HEK293 (cell line): ENCODE data around the gene DNMT1.
A peak's percentile ranks its signal among the peaks of the same experiment; 100 is the strongest.

Source experiments
- CTCF ChIA-PET: fragments of 350-600 bp; formaldehyde crosslinking; extraction: SDS; loops from one replicate; lab custom pipeline; 2021; ENCODE audit warnings: antibody characterized with exemption; lab: Yijun Ruan, JAX
- POLR2A ChIA-PET: fragments of 300-600 bp; formaldehyde crosslinking; extraction: SDS; loops from one replicate; lab custom pipeline; 2020; ENCODE audit warnings: antibody characterized with exemption, inconsistent platforms; lab: Yijun Ruan, JAX
- H3K27ac ChIP-seq: fragments of 200-500 bp; sonication (Bioruptor generic); 2 replicates; pipeline ENCODE4 v1.5.1; 2014; ENCODE audit warnings: low read depth, low read length, control low read depth, inconsistent platforms; ENCODE audit errors: extremely low read depth
- H3K36me3 ChIP-seq, 2 experiments: fragments of 200-500 bp in 1 of 2; sonication (Bioruptor generic) in 1 of 2; 1 replicate in 1 of 2; 2 replicates in 1 of 2; pipeline ENCODE4 v1.5.1; 2014 to 2017; ENCODE audit warnings: inconsistent platforms in 2 of 2, low read length in 2 of 2; ENCODE audit not compliant: control insufficient read depth in 2 of 2, insufficient read depth in 1 of 2
- H3K4me1 ChIP-seq: fragments of 200-500 bp; sonication (Bioruptor generic); 2 replicates; pipeline ENCODE4 v1.5.1; 2014; ENCODE audit warnings: mild to moderate bottlenecking, low read length, inconsistent platforms; ENCODE audit not compliant: control insufficient read depth, insufficient read depth
- H3K4me3 ChIP-seq: 2 replicates; pipeline ENCODE4 v1.5.1; 2011; ENCODE audit warnings: low read depth, mild to moderate bottlenecking, control low read depth, low read length, moderate library complexity
- H3K9me3 ChIP-seq: fragments of 200-500 bp; sonication (Bioruptor generic); 2 replicates; pipeline ENCODE4 v1.5.1; 2014; ENCODE audit warnings: low read depth, low read length, inconsistent platforms; ENCODE audit not compliant: control insufficient read depth, insufficient read depth
- HOXC10 ChIP-seq: sonication (generic); formaldehyde crosslinking; IDR thresholded peaks from 2 replicates; pipeline ENCODE4 v1.8.1; 2023; ENCODE audit warnings: mild to moderate bottlenecking, missing genetic modification reagents
- IKZF3 ChIP-seq: fragments of 450-650 bp; IDR thresholded peaks from 2 replicates; pipeline ENCODE4 v1.5.0; 2018; ENCODE audit warnings: missing biosample characterization, mild to moderate bottlenecking, missing genetic modification characterization, moderate library complexity
- KLF1 ChIP-seq: fragments of 450-650 bp; formaldehyde crosslinking; IDR thresholded peaks from 2 replicates; pipeline ENCODE4 v1.5.1; 2016; ENCODE audit warnings: missing biosample characterization, missing genetic modification characterization
- MEIS1 ChIP-seq: sonication (generic); formaldehyde crosslinking; IDR thresholded peaks from 2 replicates; pipeline ENCODE4 v1.8.1; 2022; ENCODE audit warnings: missing genetic modification reagents, mild to moderate bottlenecking, borderline replicate concordance
- PRDM1 ChIP-seq: fragments of 450-650 bp; formaldehyde crosslinking; IDR thresholded peaks from 2 replicates; pipeline ENCODE4; 2016; ENCODE audit warnings: missing biosample characterization, missing genetic modification characterization
- SCRT2 ChIP-seq: fragments of 450-650 bp; formaldehyde crosslinking; IDR thresholded peaks from 2 replicates; pipeline ENCODE4 v1.5.1; 2016; ENCODE audit warnings: missing biosample characterization, missing genetic modification characterization
- YY2 ChIP-seq: fragments of 450-650 bp; formaldehyde crosslinking; IDR thresholded peaks from 2 replicates; pipeline ENCODE4 v1.5.1; 2016; ENCODE audit warnings: missing biosample characterization, missing genetic modification characterization
- ZBTB8A ChIP-seq: fragments of 450-650 bp; formaldehyde crosslinking; IDR thresholded peaks from 2 replicates; pipeline ENCODE4 v1.5.1; 2016; ENCODE audit warnings: missing biosample characterization, missing genetic modification characterization
- ZNF10 ChIP-seq: fragments of 450-650 bp; formaldehyde crosslinking; IDR thresholded peaks from 2 replicates; pipeline ENCODE4 v1.5.1; 2017; ENCODE audit warnings: missing biosample characterization, missing genetic modification characterization
- ZNF155 ChIP-seq: fragments of 450-650 bp; formaldehyde crosslinking; IDR thresholded peaks from 2 replicates; pipeline ENCODE4 v1.5.1; 2016; ENCODE audit warnings: missing biosample characterization, missing genetic modification characterization
- ZNF169 ChIP-seq: fragments of 450-650 bp; formaldehyde crosslinking; IDR thresholded peaks from 2 replicates; pipeline ENCODE4 v1.5.1; 2016; ENCODE audit warnings: missing biosample characterization, missing genetic modification characterization
- ZNF214 ChIP-seq: fragments of 450-650 bp; formaldehyde crosslinking; IDR thresholded peaks from 2 replicates; pipeline ENCODE4 v1.5.1; 2017; ENCODE audit warnings: missing biosample characterization, mild to moderate bottlenecking, missing genetic modification characterization, borderline replicate concordance
- ZNF221 ChIP-seq: fragments of 450-650 bp; formaldehyde crosslinking; IDR thresholded peaks from 2 replicates; pipeline ENCODE4 v1.5.1; 2017; ENCODE audit warnings: missing biosample characterization, missing genetic modification characterization, borderline replicate concordance
- ZNF707 ChIP-seq: fragments of 450-650 bp; formaldehyde crosslinking; IDR thresholded peaks from 2 replicates; pipeline ENCODE4 v1.5.1; 2016; ENCODE audit warnings: missing biosample characterization, missing genetic modification characterization
- TF ChIP-seq, protein P1 (sequence below): fragments of 450-650 bp; formaldehyde crosslinking; IDR thresholded peaks from 2 replicates; pipeline ENCODE4; 2016; ENCODE audit warnings: missing biosample characterization, missing genetic modification characterization
- TF ChIP-seq, protein P2 (sequence below): fragments of 450-650 bp; formaldehyde crosslinking; IDR thresholded peaks from 2 replicates; pipeline ENCODE4 v1.5.1; 2016; ENCODE audit warnings: missing biosample characterization, missing genetic modification characterization
- TF ChIP-seq, protein P3 (sequence below): fragments of 450-650 bp; formaldehyde crosslinking; IDR thresholded peaks from 2 replicates; pipeline ENCODE4 v1.5.1; 2016; ENCODE audit warnings: missing biosample characterization, missing genetic modification characterization
- TF ChIP-seq, protein P4 (sequence below): fragments of 450-650 bp; formaldehyde crosslinking; IDR thresholded peaks from 2 replicates; pipeline ENCODE4 v1.5.1; 2017; ENCODE audit warnings: missing biosample characterization, missing genetic modification characterization
- TF ChIP-seq, protein P5 (sequence below): fragments of 450-650 bp; formaldehyde crosslinking; IDR thresholded peaks from 2 replicates; pipeline ENCODE4 v1.5.1; 2016; ENCODE audit warnings: missing biosample characterization, missing genetic modification characterization

The DNMT1 gene

DNA sequence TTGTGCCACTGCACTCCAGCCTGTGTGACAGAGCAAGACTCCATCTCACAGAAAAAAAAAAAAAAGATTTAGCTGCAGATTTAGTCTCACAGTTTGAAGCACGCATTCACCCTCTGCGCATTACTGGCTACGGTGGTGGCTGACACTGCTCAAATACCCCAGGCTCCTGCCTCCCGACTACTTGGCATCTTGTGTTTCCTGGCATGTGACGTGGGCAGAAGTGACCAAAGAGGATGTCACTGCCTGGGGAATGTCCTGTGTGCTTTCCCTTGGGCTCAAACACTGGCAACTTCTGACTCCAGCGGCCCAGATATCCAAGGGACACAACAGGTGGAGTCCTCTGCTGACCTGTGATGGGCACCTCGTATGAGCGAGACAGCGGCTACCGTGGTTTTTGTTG is 50.4 kb downstream of the DNMT1 start:
- no peak overlapping the region for H3K4me3 ChIP-seq
- no peaks in the 10 kb centered on the region for H3K9me3 ChIP-seq
- ChIA-PET POLR2A (no interaction called here), CTCF (no interaction called here)
- no peaks in the 10 kb centered on the region for H3K4me1 ChIP-seq
- H3K27ac ChIP-seq: no peak overlapping the region
- H3K36me3 ChIP-seq: peaks cover 51 to 98% of the 10 kb centered on the region in 2 experiments
- no peak for TF ChIP-seq ZNF221
- no peak for TF ChIP-seq ZBTB8A (tag by site-specific recombination)
- TF ChIP-seq SCRT2 (tag by site-specific recombination): peak; percentile 64; the same call in 1 of the 2 replicates
- TF ChIP-seq, all 188 proteins: peak for 1

DNA sequence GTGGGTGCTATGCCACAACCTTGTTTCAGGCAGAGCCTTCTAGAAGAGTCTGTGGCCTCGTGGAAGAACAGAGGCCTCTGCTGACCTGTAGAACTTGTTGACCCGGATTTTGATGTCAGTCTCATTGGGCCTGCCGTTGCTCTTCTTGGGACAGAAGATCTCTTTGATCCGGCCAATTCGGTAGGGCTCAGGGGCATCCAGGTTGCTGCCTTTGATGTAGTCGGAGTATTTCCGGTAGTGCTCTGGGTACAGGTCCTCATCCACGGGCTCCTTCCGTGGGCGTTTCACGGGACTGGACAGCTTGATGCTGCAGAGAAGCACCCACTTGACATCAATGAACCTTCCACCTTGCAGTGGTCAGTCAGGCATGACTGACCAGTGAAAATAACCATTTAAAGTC is 51.1 kb downstream of the DNMT1 start:
- Histone ChIP-seq H3K4me1 (no peaks in the 10 kb centered on the region), H3K9me3 (no peaks in the 10 kb centered on the region), H3K27ac (no peak overlapping the region), H3K4me3 (no peak overlapping the region), H3K36me3 (peaks cover 47 to 98% of the 10 kb centered on the region in 2 experiments)
- POLR2A ChIA-PET: interaction anchor here (0.7 kb wide), 1 partner anchor 11 kb away, joined by 3 read pairs; no protein-coding TSS in a partner anchor
- CTCF ChIA-PET: interaction anchor here (0.7 to 1.2 kb wide), 2 partner anchors 106 to 135 kb away, joined by 3 read pairs; no protein-coding TSS in a partner anchor
- TF ChIP-seq, protein P1, sequence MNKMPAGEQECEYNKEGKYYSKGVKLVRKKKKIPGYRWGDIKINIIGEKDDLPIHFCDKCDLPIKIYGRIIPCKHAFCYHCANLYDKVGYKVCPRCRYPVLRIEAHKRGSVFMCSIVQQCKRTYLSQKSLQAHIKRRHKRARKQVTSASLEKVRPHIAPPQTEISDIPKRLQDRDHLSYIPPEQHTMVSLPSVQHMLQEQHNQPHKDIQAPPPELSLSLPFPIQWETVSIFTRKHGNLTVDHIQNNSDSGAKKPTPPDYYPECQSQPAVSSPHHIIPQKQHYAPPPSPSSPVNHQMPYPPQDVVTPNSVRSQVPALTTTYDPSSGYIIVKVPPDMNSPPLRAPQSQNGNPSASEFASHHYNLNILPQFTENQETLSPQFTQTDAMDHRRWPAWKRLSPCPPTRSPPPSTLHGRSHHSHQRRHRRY (tag by site-specific recombination): no peak
- TF ChIP-seq, protein P2, sequence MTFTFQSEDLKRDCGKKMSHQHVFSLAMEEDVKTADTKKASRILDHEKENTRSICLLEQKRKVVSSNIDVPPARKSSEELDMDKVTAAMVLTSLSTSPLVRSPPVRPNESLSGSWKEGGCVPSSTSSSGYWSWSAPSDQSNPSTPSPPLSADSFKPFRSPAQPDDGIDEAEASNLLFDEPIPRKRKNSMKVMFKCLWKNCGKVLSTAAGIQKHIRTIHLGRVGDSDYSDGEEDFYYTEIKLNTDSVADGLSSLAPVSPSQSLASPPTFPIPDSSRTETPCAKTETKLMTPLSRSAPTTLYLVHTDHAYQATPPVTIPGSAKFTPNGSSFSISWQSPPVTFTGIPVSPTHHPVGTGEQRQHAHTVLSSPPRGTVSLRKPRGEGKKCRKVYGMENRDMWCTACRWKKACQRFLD: no peak
- TF ChIP-seq PRDM1 (tag by site-specific recombination): no peak
- TF ChIP-seq ZNF707 (tag by site-specific recombination): no peak
- TF ChIP-seq ZBTB8A (tag by site-specific recombination): no peak
- TF ChIP-seq ZNF155 (tag by site-specific recombination): no peak
- TF ChIP-seq, protein P3, sequence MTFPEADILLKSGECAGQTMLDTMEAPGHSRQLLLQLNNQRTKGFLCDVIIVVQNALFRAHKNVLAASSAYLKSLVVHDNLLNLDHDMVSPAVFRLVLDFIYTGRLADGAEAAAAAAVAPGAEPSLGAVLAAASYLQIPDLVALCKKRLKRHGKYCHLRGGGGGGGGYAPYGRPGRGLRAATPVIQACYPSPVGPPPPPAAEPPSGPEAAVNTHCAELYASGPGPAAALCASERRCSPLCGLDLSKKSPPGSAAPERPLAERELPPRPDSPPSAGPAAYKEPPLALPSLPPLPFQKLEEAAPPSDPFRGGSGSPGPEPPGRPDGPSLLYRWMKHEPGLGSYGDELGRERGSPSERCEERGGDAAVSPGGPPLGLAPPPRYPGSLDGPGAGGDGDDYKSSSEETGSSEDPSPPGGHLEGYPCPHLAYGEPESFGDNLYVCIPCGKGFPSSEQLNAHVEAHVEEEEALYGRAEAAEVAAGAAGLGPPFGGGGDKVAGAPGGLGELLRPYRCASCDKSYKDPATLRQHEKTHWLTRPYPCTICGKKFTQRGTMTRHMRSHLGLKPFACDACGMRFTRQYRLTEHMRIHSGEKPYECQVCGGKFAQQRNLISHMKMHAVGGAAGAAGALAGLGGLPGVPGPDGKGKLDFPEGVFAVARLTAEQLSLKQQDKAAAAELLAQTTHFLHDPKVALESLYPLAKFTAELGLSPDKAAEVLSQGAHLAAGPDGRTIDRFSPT (tag by site-specific recombination): no peak
- TF ChIP-seq, protein P4, sequence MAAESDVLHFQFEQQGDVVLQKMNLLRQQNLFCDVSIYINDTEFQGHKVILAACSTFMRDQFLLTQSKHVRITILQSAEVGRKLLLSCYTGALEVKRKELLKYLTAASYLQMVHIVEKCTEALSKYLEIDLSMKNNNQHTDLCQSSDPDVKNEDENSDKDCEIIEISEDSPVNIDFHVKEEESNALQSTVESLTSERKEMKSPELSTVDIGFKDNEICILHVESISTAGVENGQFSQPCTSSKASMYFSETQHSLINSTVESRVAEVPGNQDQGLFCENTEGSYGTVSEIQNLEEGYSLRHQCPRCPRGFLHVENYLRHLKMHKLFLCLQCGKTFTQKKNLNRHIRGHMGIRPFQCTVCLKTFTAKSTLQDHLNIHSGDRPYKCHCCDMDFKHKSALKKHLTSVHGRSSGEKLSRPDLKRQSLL (tag by site-specific recombination): no peak
- TF ChIP-seq KLF1: no peak
- TF ChIP-seq ZNF214 (tag by site-specific recombination): no peak
- TF ChIP-seq, protein P5, sequence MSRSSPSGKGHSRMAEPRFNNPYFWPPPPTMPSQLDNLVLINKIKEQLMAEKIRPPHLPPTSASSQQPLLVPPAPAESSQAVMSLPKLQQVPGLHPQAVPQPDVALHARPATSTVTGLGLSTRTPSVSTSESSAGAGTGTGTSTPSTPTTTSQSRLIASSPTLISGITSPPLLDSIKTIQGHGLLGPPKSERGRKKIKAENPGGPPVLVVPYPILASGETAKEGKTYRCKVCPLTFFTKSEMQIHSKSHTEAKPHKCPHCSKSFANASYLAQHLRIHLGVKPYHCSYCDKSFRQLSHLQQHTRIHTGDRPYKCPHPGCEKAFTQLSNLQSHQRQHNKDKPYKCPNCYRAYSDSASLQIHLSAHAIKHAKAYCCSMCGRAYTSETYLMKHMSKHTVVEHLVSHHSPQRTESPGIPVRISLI (tag by site-specific recombination): no peak
- no peak for TF ChIP-seq HOXC10 (CRISPR knock-in tag)
- TF ChIP-seq ZNF10 (tag by site-specific recombination): no peak
- TF ChIP-seq IKZF3: no peak
- TF ChIP-seq MEIS1: no peak
- no peak for TF ChIP-seq ZNF169 (tag by site-specific recombination)
- TF ChIP-seq YY2: no peak
